DMS 273 treated with DMSO at 0.1 percent for 48 hours (cell line): ENCODE measurements around the gene ZNF585A.
"Not testable (repeated sequence)": the region's sequence is repeated elsewhere in the genome, so short reads cannot be mapped to it uniquely, and the experiment has no call there.

ENCODE experiments used
- DNase-seq: peaks from one replicate; lab custom pipeline; 2025; lab: John Stamatoyannopoulos, UW

Gene ZNF585A

GRCh38 chr19:37172368-37173366, at the start of gene ZNF585A:
TSS of gene ZNF585A (minus strand) at chr19:37172695. CDS start at chr19:37169910, 2,785 bp downstream.
- peak; percentile 98 for DNase-seq

- no peak for DNase-seq
Observed at GRCh38 chr19:37221136-37221535, 48.6 kb upstream of the ZNF585A start.

- no peak for DNase-seq
Observed at GRCh38 chr19:37220383-37220782, 47.9 kb upstream of the ZNF585A start.

- no peak for DNase-seq
Observed at GRCh38 chr19:37218592-37218935, 46.1 kb upstream of the ZNF585A start.

GRCh38 chr19:37217775-37218591, 45.5 kb upstream of the ZNF585A start, which contains the start of gene ZNF383:
TSS of gene ZNF383 (plus strand) at chr19:37218214. CDS start at chr19:37230454, 12,240 bp downstream.
- peak; percentile 88 for DNase-seq

GRCh38 chr19:37217480-37217774, 44.9 kb upstream of the ZNF585A start:
- no peak for DNase-seq

- DNase-seq, result no peak
Observed at GRCh38 chr19:37197768-37198167, 25.3 kb upstream of the ZNF585A start.

GRCh38 chr19:37197115-37197514, 24.6 kb upstream of the ZNF585A start:
- DNase-seq, result not testable (repeated sequence)

GRCh38 chr19:37195248-37195647, 22.8 kb upstream of the ZNF585A start:
- not testable (repeated sequence) for DNase-seq

GRCh38 chr19:37186071-37186470, 13.6 kb upstream of the ZNF585A start:
- DNase-seq, result not testable (repeated sequence)

GRCh38 chr19:37165635-37166034, 6.9 kb downstream of the ZNF585A start:
- DNase-seq, result no peak

- DNase-seq, result no peak
Observed at GRCh38 chr19:37160153-37160552, 12.3 kb downstream of the ZNF585A start.

- DNase-seq, result no peak
Observed at GRCh38 chr19:37148214-37148613, 24.3 kb downstream of the ZNF585A start.

- DNase-seq, result no peak
Observed at GRCh38 chr19:37136111-37136510, 36.4 kb downstream of the ZNF585A start.

GRCh38 chr19:37128821-37129177, 43.7 kb downstream of the ZNF585A start:
- no peak for DNase-seq

- no peak for DNase-seq
Observed at GRCh38 chr19:37127999-37128820, 44.3 kb downstream of the ZNF585A start.

- not testable (repeated sequence) for DNase-seq
Observed at GRCh38 chr19:37122093-37122492, 50.4 kb downstream of the ZNF585A start.

- no peak for DNase-seq
Observed at GRCh38 chr19:37114001-37114400, 58.5 kb downstream of the ZNF585A start.

- DNase-seq, result not testable (repeated sequence)
Observed at GRCh38 chr19:37111753-37112152, 60.7 kb downstream of the ZNF585A start.

- DNase-seq, result not testable (repeated sequence)
Observed at GRCh38 chr19:37104135-37104534, 68.4 kb downstream of the ZNF585A start.

GRCh38 chr19:37098570-37098969, 73.9 kb downstream of the ZNF585A start:
- DNase-seq, result no peak

GRCh38 chr19:37095859-37096258, 76.6 kb downstream of the ZNF585A start:
- DNase-seq, result no peak
